HepG2 (cell line): ENCODE results near the gene PHF5A. TPM values are rescaled to one million over a fixed set of nuclear protein-coding genes. Genes with fewer than 3 reads are reported as not detected.

Experiments used
- ARHGAP35 ChIP-seq: sonication (generic); formaldehyde crosslinking; IDR thresholded peaks from 2 replicates; pipeline ENCODE4 v1.9.0; 2022; ENCODE audit warnings: mild to moderate bottlenecking, inconsistent platforms, moderate library complexity, missing genetic modification reagents, borderline replicate concordance
- ATF7 ChIP-seq, 2 experiments: fragments of 450-650 bp in 1 of 2; sonication (generic) in 1 of 2; formaldehyde crosslinking in 1 of 2; IDR thresholded peaks; 2 replicates each; pipeline versions ENCODE4 v1.4.0 to v1.6.1; 2016 to 2020; ENCODE audit warnings: antibody characterized with exemption in 1 of 2, mild to moderate bottlenecking in 1 of 2, missing genetic modification reagents in 1 of 2
- CCDC6 ChIP-seq: sonication (generic); formaldehyde crosslinking; IDR thresholded peaks from 2 replicates; pipeline ENCODE4 v1.8.1; 2022; ENCODE audit warnings: mild to moderate bottlenecking, missing genetic modification reagents, moderate library complexity
- ETV6 ChIP-seq: sonication (generic); formaldehyde crosslinking; conservative IDR thresholded peaks from 2 replicates; pipeline ENCODE4 v1.4.0; 2020; ENCODE audit warnings: missing genetic modification reagents
- JUND ChIP-seq: sonication (generic); formaldehyde crosslinking; IDR thresholded peaks from 2 replicates; pipeline ENCODE4 v1.8.0; 2022; ENCODE audit warnings: mild to moderate bottlenecking, missing genetic modification reagents
- KAT8 ChIP-seq: IDR thresholded peaks from 2 replicates; pipeline ENCODE4 v1.6.1; 2016; ENCODE audit warnings: missing genetic modification reagents, missing compliant biosample characterization
- MED13 ChIP-seq: sonication (generic); formaldehyde crosslinking; IDR thresholded peaks from 2 replicates; pipeline ENCODE4 v1.5.0; 2020; ENCODE audit warnings: missing genetic modification reagents
- MED8 ChIP-seq: sonication (generic); formaldehyde crosslinking; IDR thresholded peaks from 2 replicates; pipeline ENCODE4 v1.8.1; 2023; ENCODE audit warnings: mild to moderate bottlenecking, missing genetic modification reagents; ENCODE audit not compliant: insufficient replicate concordance
- MIER2 ChIP-seq: IDR thresholded peaks from 2 replicates; pipeline ENCODE4 v1.6.1; 2016; ENCODE audit warnings: missing biosample characterization, missing genetic modification reagents
- POLR2G ChIP-seq: fragments of 200-400 bp; formaldehyde crosslinking; IDR thresholded peaks from 2 replicates; pipeline ENCODE4 v1.6.1; 2018; ENCODE audit warnings: mild to moderate bottlenecking, low read depth, low read length, moderate library complexity
- PTBP1 ChIP-seq: fragments of 200-400 bp; formaldehyde crosslinking; IDR thresholded peaks from 2 replicates; pipeline ENCODE4 v1.6.1; 2018; ENCODE audit warnings: low read length, low read depth; ENCODE audit not compliant: poor library complexity, severe bottlenecking
- REXO4 ChIP-seq: sonication (generic); formaldehyde crosslinking; IDR thresholded peaks from 2 replicates; pipeline ENCODE4 v1.8.0; 2022; ENCODE audit warnings: missing genetic modification reagents, mild to moderate bottlenecking, borderline replicate concordance
- SCMH1 ChIP-seq: sonication (generic); formaldehyde crosslinking; IDR thresholded peaks from 2 replicates; pipeline ENCODE4 v1.9.0; 2021; ENCODE audit warnings: missing genetic modification reagents, mild to moderate bottlenecking, borderline replicate concordance
- SNRNP70 ChIP-seq: fragments of 200-400 bp; formaldehyde crosslinking; IDR thresholded peaks from 2 replicates; pipeline ENCODE4 v1.6.1; 2017; ENCODE audit warnings: mild to moderate bottlenecking, low read depth, low read length, moderate library complexity
- SSRP1 ChIP-seq: IDR thresholded peaks from 2 replicates; pipeline ENCODE4 v1.6.1; 2016; ENCODE audit warnings: control low read depth
- THYN1 ChIP-seq: sonication (generic); formaldehyde crosslinking; IDR thresholded peaks from 2 replicates; pipeline ENCODE4 v1.8.1; 2023; ENCODE audit warnings: low read depth, mild to moderate bottlenecking, moderate library complexity, missing genetic modification reagents, borderline replicate concordance
- TSC22D2 ChIP-seq: sonication (generic); formaldehyde crosslinking; IDR thresholded peaks from 2 replicates; pipeline ENCODE4 v1.5.1; 2020; ENCODE audit warnings: missing genetic modification reagents, mild to moderate bottlenecking, borderline replicate concordance
- ZBTB3 ChIP-seq: sonication (generic); formaldehyde crosslinking; IDR thresholded peaks from 2 replicates; pipeline ENCODE4 v1.4.0; 2020; ENCODE audit warnings: low read depth, mild to moderate bottlenecking, moderate library complexity, missing genetic modification reagents, borderline replicate concordance
- ZFP36L1 ChIP-seq: sonication (generic); formaldehyde crosslinking; IDR thresholded peaks from 2 replicates; pipeline ENCODE4 v1.8.0; 2022; ENCODE audit warnings: mild to moderate bottlenecking, missing genetic modification reagents, moderate library complexity
- ZNF10 ChIP-seq: sonication (generic); formaldehyde crosslinking; IDR thresholded peaks from 2 replicates; pipeline ENCODE4 v1.4.0; 2020; ENCODE audit warnings: mild to moderate bottlenecking, low read depth, missing genetic modification reagents, borderline replicate concordance
- ZNF337 ChIP-seq: sonication (generic); formaldehyde crosslinking; IDR thresholded peaks from 2 replicates; pipeline ENCODE4 v1.5.1; 2020; ENCODE audit warnings: missing genetic modification reagents, low read depth, mild to moderate bottlenecking, borderline replicate concordance
- ZNF460 ChIP-seq: sonication (generic); formaldehyde crosslinking; IDR thresholded peaks from 2 replicates; pipeline ENCODE4 v1.5.1; 2020; ENCODE audit warnings: missing genetic modification reagents, mild to moderate bottlenecking, borderline replicate concordance
- ZNF709 ChIP-seq: sonication (generic); formaldehyde crosslinking; IDR thresholded peaks from 2 replicates; pipeline ENCODE4 v1.5.0; 2020; ENCODE audit warnings: mild to moderate bottlenecking, missing genetic modification reagents
- ZNF850 ChIP-seq: sonication (generic); formaldehyde crosslinking; conservative IDR thresholded peaks from 2 replicates; pipeline ENCODE4 v1.9.0; 2021; ENCODE audit warnings: mild to moderate bottlenecking, missing genetic modification reagents
- polyA plus RNA-seq, 8 experiments: library from polyadenylated mRNA; depleted of rRNA in 3 of 8; stranded (reverse) in 7 of 8; unstranded in 1 of 8; fragments of >200 nt; fragmentation: Illumina TruSeq in 4 of 8; extraction: Trizol in 4 of 8; gene quantifications; 2 replicates each; pipeline versions ENCODE4 v1.2.1 to v1.2.3, GENCODE V29; 2011 to 2016; ENCODE audit warnings: low read depth in 4 of 8, missing spikeins in 1 of 8, mixed read lengths in 1 of 8; ENCODE audit not compliant: insufficient read depth in 1 of 8
- total RNA-seq, 5 experiments: library from RNA; depleted of rRNA; stranded (reverse); fragments of >200 nt; fragmentation: Illumina TruSeq; extraction: Trizol; gene quantifications; 2 replicates each; pipeline ENCODE4 v1.2.3, GENCODE V29; 2016; ENCODE audit warnings: low read depth in 1 of 5
- TF ChIP-seq, protein P1 (sequence below): sonication (generic); formaldehyde crosslinking; IDR thresholded peaks from 2 replicates; pipeline ENCODE4 v1.5.0; 2020; ENCODE audit warnings: mild to moderate bottlenecking, missing genetic modification reagents
- TF ChIP-seq, protein P2 (sequence below): sonication (generic); formaldehyde crosslinking; IDR thresholded peaks from 2 replicates; pipeline ENCODE4 v1.4.0; 2020; ENCODE audit warnings: missing genetic modification reagents
- TF ChIP-seq, protein P3 (sequence below): sonication (generic); formaldehyde crosslinking; IDR thresholded peaks from 2 replicates; pipeline ENCODE4 v1.8.1; 2023; ENCODE audit warnings: mild to moderate bottlenecking, moderate library complexity, missing genetic modification reagents

PHF5A gene
- total and polyA plus RNA-seq, 2 of the 13 experiments (the other 11 are each of a cell fraction or from before 2014, with no cell fraction given): 56.6 to 105 TPM

DNA sequence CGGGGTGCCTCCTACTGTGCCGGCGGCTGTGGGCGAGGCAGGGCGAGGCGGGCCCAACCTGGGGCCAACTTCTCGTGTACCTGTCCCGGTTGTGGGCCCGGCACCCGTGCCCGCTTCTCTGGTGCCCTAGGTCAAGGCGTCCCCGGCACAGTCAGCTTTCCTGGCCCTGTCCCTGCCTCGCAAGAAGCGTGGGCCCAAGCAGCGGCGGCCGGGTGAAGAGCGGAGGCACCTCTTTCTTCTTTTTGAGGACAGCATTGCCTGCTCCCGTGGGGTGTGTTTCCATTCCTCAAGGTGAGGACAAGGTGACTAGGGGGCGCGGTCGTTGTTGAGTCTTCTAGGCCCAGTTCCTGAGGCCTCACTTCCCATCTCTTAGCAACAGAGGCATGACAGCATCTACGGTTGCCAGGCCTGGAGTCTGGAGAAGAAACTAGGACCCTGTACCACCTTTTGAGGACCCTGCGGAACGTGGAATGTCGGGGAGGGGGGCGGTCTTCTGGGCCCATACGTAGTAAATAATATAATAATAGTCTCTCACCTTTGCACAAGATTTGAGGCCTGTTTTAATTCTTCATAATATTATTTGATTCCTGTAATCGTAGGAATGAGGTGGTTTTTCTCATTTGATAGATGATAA lies 843 bp upstream of the PHF5A start (continued):
- no peak for TF ChIP-seq ZNF460 (CRISPR knock-in tag)
- no peak; the same call in 1 of the 2 replicates for TF ChIP-seq KAT8 (CRISPR knock-in tag)
- peak; percentile 54; the same call in 1 of the 2 replicates for TF ChIP-seq ZBTB3
- TF ChIP-seq ZNF337: no peak
- TF ChIP-seq SNRNP70: no peak
- TF ChIP-seq REXO4 (CRISPR knock-in tag): no peak
- TF ChIP-seq, protein P1, sequence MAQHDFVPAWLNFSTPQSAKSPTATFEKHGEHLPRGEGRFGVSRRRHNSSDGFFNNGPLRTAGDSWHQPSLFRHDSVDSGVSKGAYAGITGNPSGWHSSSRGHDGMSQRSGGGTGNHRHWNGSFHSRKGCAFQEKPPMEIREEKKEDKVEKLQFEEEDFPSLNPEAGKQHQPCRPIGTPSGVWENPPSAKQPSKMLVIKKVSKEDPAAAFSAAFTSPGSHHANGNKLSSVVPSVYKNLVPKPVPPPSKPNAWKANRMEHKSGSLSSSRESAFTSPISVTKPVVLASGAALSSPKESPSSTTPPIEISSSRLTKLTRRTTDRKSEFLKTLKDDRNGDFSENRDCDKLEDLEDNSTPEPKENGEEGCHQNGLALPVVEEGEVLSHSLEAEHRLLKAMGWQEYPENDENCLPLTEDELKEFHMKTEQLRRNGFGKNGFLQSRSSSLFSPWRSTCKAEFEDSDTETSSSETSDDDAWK (CRISPR knock-in tag): no peak
- TF ChIP-seq ETV6 (CRISPR knock-in tag): no peak
- TF ChIP-seq, protein P2, sequence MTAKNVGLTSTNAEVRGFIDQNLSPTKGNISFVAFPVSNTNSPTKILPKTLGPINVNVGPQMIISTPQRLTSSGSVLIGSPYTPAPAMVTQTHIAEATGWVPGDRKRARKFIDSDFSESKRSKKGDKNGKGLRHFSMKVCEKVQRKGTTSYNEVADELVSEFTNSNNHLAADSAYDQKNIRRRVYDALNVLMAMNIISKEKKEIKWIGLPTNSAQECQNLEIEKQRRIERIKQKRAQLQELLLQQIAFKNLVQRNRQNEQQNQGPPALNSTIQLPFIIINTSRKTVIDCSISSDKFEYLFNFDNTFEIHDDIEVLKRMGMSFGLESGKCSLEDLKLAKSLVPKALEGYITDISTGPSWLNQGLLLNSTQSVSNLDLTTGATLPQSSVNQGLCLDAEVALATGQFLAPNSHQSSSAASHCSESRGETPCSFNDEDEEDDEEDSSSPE (CRISPR knock-in tag): no peak
- no peak for TF ChIP-seq SCMH1 (CRISPR knock-in tag)
- TF ChIP-seq CCDC6 (CRISPR knock-in tag): no peak
- no peak for TF ChIP-seq POLR2G
- TF ChIP-seq SSRP1: no peak
- TF ChIP-seq ZNF10 (CRISPR knock-in tag): no peak
- no peak for TF ChIP-seq TSC22D2
- TF ChIP-seq, protein P3, sequence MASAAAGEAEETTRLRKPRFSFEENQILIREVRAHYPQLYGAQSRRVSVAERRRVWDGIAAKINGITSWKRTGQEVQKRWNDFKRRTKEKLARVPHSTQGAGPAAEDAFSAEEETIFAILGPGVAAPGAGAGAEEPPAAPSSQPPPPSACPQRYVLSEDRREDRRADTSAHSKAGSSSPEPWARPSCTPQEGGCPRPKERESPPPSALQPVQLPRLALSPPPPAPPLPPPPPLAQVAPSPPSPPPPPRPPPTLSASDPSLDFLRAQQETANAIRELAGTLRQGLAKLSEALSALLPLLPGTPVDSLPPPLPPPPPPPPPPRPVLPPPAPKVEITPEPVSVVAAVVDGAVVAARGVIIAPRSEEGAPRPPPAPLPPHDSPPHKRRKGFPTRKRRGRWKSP: no peak
- no peak for TF ChIP-seq ARHGAP35 (CRISPR knock-in tag)
- TF ChIP-seq MED13 (CRISPR knock-in tag): no peak
- TF ChIP-seq ZFP36L1: no peak
- TF ChIP-seq MIER2 (CRISPR knock-in tag): no peak
- no peak for TF ChIP-seq ZNF709 (CRISPR knock-in tag)
- TF ChIP-seq PTBP1: no peak
- no peak for TF ChIP-seq ATF7 (IDR thresholded peaks at IDR 0.05)
- peak; percentile 8; the same call in 1 of the 2 replicates for TF ChIP-seq ATF7 (CRISPR knock-in tag; IDR thresholded peaks at IDR 0.05)
- no peak for TF ChIP-seq THYN1 (CRISPR knock-in tag)
- TF ChIP-seq MED8 (CRISPR knock-in tag): no peak
- TF ChIP-seq JUND: no peak
- no peak for TF ChIP-seq ZNF850 (CRISPR knock-in tag)
